Right cardiac atrium (tissue), 5 donors: ENCODE results near the gene PRM3. TPM values are rescaled to one million over a fixed set of nuclear protein-coding genes. Genes with fewer than 3 reads are reported as not detected.

Experiments
- ATAC-seq, 2 donors: fragments of 200-7000 bp; cut with Tn5 transposase; one replicate each; pipeline versions ENCODE4 v1.8.0 to v1.9.1; 2020; ENCODE audit warnings: moderate library complexity in 2 of 2, mild to moderate bottlenecking in 1 of 2
- DNase-seq, 3 donors: peaks; one replicate each; pipeline ENCODE4 v3.0.0-alpha.2; 2020
- H3K27ac ChIP-seq: one replicate; pipeline ENCODE4 v1.5.1; 2013; ENCODE audit warnings: mild to moderate bottlenecking, low read length, control low read depth, moderate library complexity
- H3K27me3 ChIP-seq: one replicate; pipeline ENCODE4 v1.6.1; 2013; ENCODE audit not compliant: control insufficient read depth, insufficient read depth
- H3K4me1 ChIP-seq: one replicate; pipeline ENCODE4 v1.6.1; 2013; ENCODE audit warnings: low read length; ENCODE audit not compliant: control insufficient read depth, insufficient read depth
- H3K4me3 ChIP-seq: one replicate; pipeline ENCODE4 v1.5.1; 2013; ENCODE audit warnings: low read length, control low read depth
- H3K9me3 ChIP-seq: one replicate; pipeline ENCODE4 v1.6.1; 2013; ENCODE audit warnings: low read length; ENCODE audit not compliant: control insufficient read depth
- WGBS: extraction: QIAGEN DNeasy Blood & Tissue Kit; methylation state at CpG from one replicate; pipeline ENCODE4 v1.1.7; 2013; 5-methylcytosine and 5-hydroxymethylcytosine counted together
- intact Hi-C, 4 donors: fragments of 100-400 bp; cut with DNase I; formaldehyde crosslinking; loops; one replicate each; pipeline versions ENCODE4 v1.11.0 to v1.14.0; 2022 to 2023
- microRNA-seq, 2 donors: library from miRNA; unstranded; fragments of <30 nt; microRNA quantifications; one replicate each; pipeline ENCODE4 v1.2.0, GENCODE V29; 2020 to 2021
- polyA plus RNA-seq: library from polyadenylated mRNA; stranded (reverse); fragments of 200-250 nt; gene quantifications from one replicate; pipeline ENCODE4 v1.2.3, GENCODE V29; 2013
- total RNA-seq, 4 donors: library from RNA; stranded (reverse); fragmentation: NEBNext Ultra II Directional; extraction: Animal tissue kit (Norgen Biotek cat#: 25700); gene quantifications; one replicate each; pipeline ENCODE4 v1.2.1, GENCODE V29; 2021
- donor health status: healthy with polysubstance abuse.
- donor health status: DM: no; HTN: yes; CAD: no.
- donor health status: DM: no; HTN: no; CAD: no.
- donor health status: DM: no; HTN: yes; CAD: no; lungs with severe emphysema.
- donor health status: DM: yes; HTN: yes; CAD: no.

PRM3 gene
- total and polyA plus RNA-seq, 5 donors, result not detected

DNA sequence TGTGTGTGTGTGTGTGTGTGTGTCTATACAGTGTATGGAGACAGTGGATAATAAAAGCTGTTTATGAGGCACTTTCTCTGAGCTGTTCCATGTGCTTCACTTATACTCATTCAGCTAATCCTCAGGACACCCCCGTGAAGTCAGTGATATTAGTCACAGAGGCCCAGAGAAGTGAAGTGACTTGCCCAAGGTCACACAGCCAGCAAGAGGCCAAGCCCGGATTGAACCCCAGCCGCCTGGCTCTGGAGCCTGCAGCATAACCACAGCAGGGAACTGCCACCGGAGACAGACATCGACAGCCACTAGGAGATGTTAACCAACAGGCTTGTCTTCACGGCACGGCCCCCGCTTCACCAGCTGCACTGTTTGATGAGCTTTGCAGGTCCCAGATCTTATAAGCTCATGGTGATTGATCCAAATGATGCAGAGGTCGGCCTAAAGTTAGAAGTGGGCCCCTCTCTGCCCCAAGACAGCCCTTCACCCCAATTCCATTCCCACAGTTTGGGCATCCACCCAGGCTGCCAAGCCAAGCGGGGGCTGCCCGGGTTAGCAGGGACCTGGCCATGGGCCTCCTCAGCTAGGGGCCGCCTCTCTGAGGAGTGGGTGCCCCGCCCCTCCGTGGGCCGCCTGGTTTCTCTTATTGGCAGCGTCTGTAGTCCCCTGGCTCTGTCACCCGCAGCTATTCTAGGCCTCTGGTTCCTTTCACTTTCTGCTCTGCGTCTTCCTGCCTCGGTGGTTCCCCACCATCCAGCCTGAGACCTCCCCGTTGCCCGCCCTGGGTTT, 48.3 kb downstream of the PRM3 start:
- H3K9me3 ChIP-seq, result no peaks in the 10 kb centered on the region
- H3K4me3 ChIP-seq, result no peak overlapping the region
- H3K27ac ChIP-seq, result peak overlapping the region; percentile 73
- H3K27me3 ChIP-seq, result no peaks in the 10 kb centered on the region
- DNase-seq (peak in 2 of 3 donors; percentile 74 to 78), ATAC-seq (peak; percentile 27 to 49)
- WGBS, result 49% methylated on average over 21 of the region's 21 CpGs
- H3K4me1 ChIP-seq, result peaks cover 9% of the 10 kb centered on the region
- intact Hi-C loops, result no loop called here

DNA sequence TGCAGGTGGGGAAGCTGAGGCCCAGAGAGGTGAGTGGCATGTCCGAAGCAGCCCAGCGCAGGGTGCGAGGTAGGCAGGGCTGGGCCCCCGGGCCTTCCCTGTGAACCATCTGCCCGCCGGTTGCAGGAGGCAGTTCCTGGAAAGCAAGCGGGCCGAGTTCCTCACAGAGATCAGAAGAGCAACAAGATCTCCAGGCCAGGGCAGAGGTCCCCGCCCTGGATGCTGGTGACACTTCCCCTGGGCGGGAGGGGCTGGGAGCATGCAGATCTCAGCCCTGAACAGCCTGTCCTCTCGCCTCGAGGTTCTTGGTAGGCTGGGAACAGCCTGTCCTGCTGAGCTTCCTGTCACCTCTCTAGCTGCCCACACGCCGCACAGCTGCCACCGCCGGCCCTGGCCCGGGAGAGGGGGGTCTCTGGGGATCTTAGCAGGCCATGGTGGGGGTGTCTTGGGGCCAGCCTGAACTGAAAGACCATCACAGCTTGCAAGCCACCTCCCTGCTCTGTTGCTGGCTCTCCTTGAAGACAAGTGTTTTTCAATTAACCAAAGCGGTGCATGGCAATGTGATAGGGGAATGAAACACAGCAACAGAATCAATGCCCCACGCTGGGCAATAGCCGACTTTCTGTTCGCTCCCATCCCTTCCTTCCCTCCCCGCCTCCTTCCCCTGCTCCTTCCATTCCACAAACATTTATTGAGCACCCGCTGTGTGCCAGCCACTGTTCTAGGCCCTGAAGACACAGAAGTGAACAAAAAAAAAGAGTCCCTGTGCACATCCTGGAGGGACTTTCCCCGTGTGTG, 49.1 kb downstream of the PRM3 start:
- DNase-seq (peak; percentile 79 to 94 (median 85)), ATAC-seq (peak; percentile 94 to 97)
- no peak overlapping the region for H3K4me3 ChIP-seq
- H3K9me3 ChIP-seq, result no peaks in the 10 kb centered on the region
- H3K27ac ChIP-seq, result peak overlapping the region; percentile 73
- H3K27me3 ChIP-seq, result no peaks in the 10 kb centered on the region
- WGBS, result 41% methylated on average over 24 of the region's 24 CpGs
- intact Hi-C loops, result no loop called here
- H3K4me1 ChIP-seq, result peaks cover 9% of the 10 kb centered on the region

Small RNAs within 50 kb of the gene (microRNA-seq; reads per million reads assigned to microRNA genes)
- gene MIR548H2, result 0 reads per million in 2 donors

Other genes starting within 250 kb of the PRM3 start
- gene SOCS1, start 17.4 kb downstream of the PRM3 start, total RNA-seq, result 1 to 10 TPM in 3 of 4 donors, under 1 TPM in 1; 0.96 to 5.5 (median 2.2) TPM
- 2.1 TPM for gene SOCS1, start 17.4 kb downstream of the PRM3 start, polyA plus RNA-seq
- gene TNP2, start 4.3 kb downstream of the PRM3 start, total RNA-seq, result not detected
- gene TNP2, start 4.3 kb downstream of the PRM3 start, polyA plus RNA-seq, result not detected
- gene PRM2, start 2.9 kb upstream of the PRM3 start, total RNA-seq, result not detected
- gene PRM2, start 2.9 kb upstream of the PRM3 start, polyA plus RNA-seq, result not detected
- not detected for gene PRM1, start 7.7 kb upstream of the PRM3 start, total RNA-seq
- not detected for gene PRM1, start 7.7 kb upstream of the PRM3 start, polyA plus RNA-seq
- under 1 TPM in 3 of 4 donors, not detected in 1; 0.40 to 0.97 (median 0.67) TPM for gene RMI2, start 71.8 kb upstream of the PRM3 start, total RNA-seq
- gene RMI2, start 71.8 kb upstream of the PRM3 start, polyA plus RNA-seq, result 0.20 TPM